Loucy (cell line): ENCODE measurements around the gene WDR64.

Experiments used
- H2AFZ ChIP-seq: fragments of 200-600 bp; sonication (generic); 2 replicates; pipeline ENCODE4 v1.6.0; 2016; ENCODE audit warnings: antibody characterized with exemption, mild to moderate bottlenecking, low read length, moderate library complexity
- H3F3A ChIP-seq: fragments of 200-600 bp; 2 replicates; pipeline ENCODE4 v1.6.0; 2016; ENCODE audit warnings: antibody characterized with exemption, low read depth, mild to moderate bottlenecking
- H3K27me3 ChIP-seq: fragments of 200-600 bp; sonication (generic); 2 replicates; pipeline ENCODE4 v1.6.1; 2014; ENCODE audit warnings: low read length, mild to moderate bottlenecking; ENCODE audit not compliant: insufficient read depth, poor library complexity, severe bottlenecking
- H3K36me3 ChIP-seq: fragments of 200-600 bp; sonication (generic); 2 replicates; pipeline ENCODE4 v1.6.1; 2016; ENCODE audit warnings: low read length; ENCODE audit not compliant: insufficient read depth
- H3K4me1 ChIP-seq: fragments of 200-600 bp; sonication (generic); 2 replicates; pipeline ENCODE4 v1.5.1; 2014; ENCODE audit warnings: low read length, mild to moderate bottlenecking; ENCODE audit not compliant: insufficient read depth, poor library complexity, severe bottlenecking
- H3K4me2 ChIP-seq: fragments of 200-600 bp; sonication (generic); 2 replicates; pipeline ENCODE4 v1.6.0; 2014; ENCODE audit warnings: antibody characterized with exemption, low read length, low read depth, mild to moderate bottlenecking; ENCODE audit not compliant: poor library complexity, severe bottlenecking
- H3K4me3 ChIP-seq: fragments of 200-600 bp; sonication (generic); 2 replicates; pipeline ENCODE4 v1.5.1; 2014; ENCODE audit warnings: low read length, mild to moderate bottlenecking, mixed read lengths; ENCODE audit not compliant: poor library complexity, severe bottlenecking
- H3K79me2 ChIP-seq: fragments of 200-600 bp; sonication (generic); 2 replicates; pipeline ENCODE4 v1.6.1; 2014; ENCODE audit warnings: low read length; ENCODE audit not compliant: insufficient read depth
- H3K9ac ChIP-seq: fragments of 200-600 bp; sonication (generic); 2 replicates; pipeline ENCODE4 v1.6.0; 2014; ENCODE audit warnings: mild to moderate bottlenecking, low read depth, low read length, moderate library complexity; ENCODE audit not compliant: poor library complexity, severe bottlenecking
- H3K9me2 ChIP-seq: fragments of 200-600 bp; sonication (generic); replicated peaks from 2 replicates; pipeline ENCODE4 v1.6.1; 2016; ENCODE audit warnings: low read depth, low read length, mixed read lengths
- H3K9me3 ChIP-seq: fragments of 200-600 bp; sonication (generic); 2 replicates; pipeline ENCODE4 v1.6.1; 2014; ENCODE audit warnings: mild to moderate bottlenecking, antibody characterized with exemption, low read length, low read depth; ENCODE audit not compliant: insufficient read depth
- H4K20me1 ChIP-seq: fragments of 200-600 bp; sonication (generic); 2 replicates; pipeline ENCODE4 v1.6.0; 2014; ENCODE audit warnings: antibody characterized with exemption, low read length, mild to moderate bottlenecking; ENCODE audit not compliant: insufficient read depth, poor library complexity, severe bottlenecking
- CTCF ChIP-seq: fragments of 200-600 bp; sonication (generic); conservative IDR thresholded peaks from 2 replicates; pipeline ENCODE4 v1.5.1; 2014; ENCODE audit warnings: mild to moderate bottlenecking, antibody characterized with exemption, low read length
- EZH2phosphoT487 ChIP-seq: fragments of 200-600 bp; IDR thresholded peaks from 2 replicates; pipeline ENCODE4 v1.6.1; 2018; ENCODE audit warnings: antibody characterized with exemption, mild to moderate bottlenecking, moderate library complexity, borderline replicate concordance

The WDR64 gene

GRCh38 chr1:241688940-241689368 lies 36.9 kb downstream of the WDR64 start:
- no peak overlapping the region for H3K4me3 ChIP-seq
- H3K9me2 ChIP-seq: no peaks in the 10 kb centered on the region
- H3K27me3 ChIP-seq: no peaks in the 10 kb centered on the region
- H3K9ac ChIP-seq: no peak overlapping the region
- H3K4me2 ChIP-seq: no peak overlapping the region
- H4K20me1 ChIP-seq: no peaks in the 10 kb centered on the region
- TF ChIP-seq CTCF: no peak
- TF ChIP-seq EZH2phosphoT487: no peak
- H3K36me3 ChIP-seq: no peaks in the 10 kb centered on the region
- H2AFZ ChIP-seq: no peak overlapping the region
- no peaks in the 10 kb centered on the region for H3K4me1 ChIP-seq
- no peaks in the 10 kb centered on the region for H3K79me2 ChIP-seq
- H3F3A ChIP-seq: no peaks in the 10 kb centered on the region
- H3K9me3 ChIP-seq: no peaks in the 10 kb centered on the region

- Histone ChIP-seq H3K4me3 (no peak overlapping the region), H3K36me3 (no peaks in the 10 kb centered on the region), H3K4me2 (no peak overlapping the region), H3K27me3 (no peaks in the 10 kb centered on the region), H4K20me1 (no peaks in the 10 kb centered on the region), H3K4me1 (no peaks in the 10 kb centered on the region), H3K9me2 (no peaks in the 10 kb centered on the region), H3K79me2 (no peaks in the 10 kb centered on the region), H3F3A (no peaks in the 10 kb centered on the region), H3K9ac (no peak overlapping the region), H3K9me3 (no peaks in the 10 kb centered on the region), H2AFZ (no peak overlapping the region)
- TF ChIP-seq EZH2phosphoT487 (no peak), CTCF (no peak)
Measured at GRCh38 chr1:241695246-241696171, 43.4 kb downstream of the WDR64 start.

DNA sequence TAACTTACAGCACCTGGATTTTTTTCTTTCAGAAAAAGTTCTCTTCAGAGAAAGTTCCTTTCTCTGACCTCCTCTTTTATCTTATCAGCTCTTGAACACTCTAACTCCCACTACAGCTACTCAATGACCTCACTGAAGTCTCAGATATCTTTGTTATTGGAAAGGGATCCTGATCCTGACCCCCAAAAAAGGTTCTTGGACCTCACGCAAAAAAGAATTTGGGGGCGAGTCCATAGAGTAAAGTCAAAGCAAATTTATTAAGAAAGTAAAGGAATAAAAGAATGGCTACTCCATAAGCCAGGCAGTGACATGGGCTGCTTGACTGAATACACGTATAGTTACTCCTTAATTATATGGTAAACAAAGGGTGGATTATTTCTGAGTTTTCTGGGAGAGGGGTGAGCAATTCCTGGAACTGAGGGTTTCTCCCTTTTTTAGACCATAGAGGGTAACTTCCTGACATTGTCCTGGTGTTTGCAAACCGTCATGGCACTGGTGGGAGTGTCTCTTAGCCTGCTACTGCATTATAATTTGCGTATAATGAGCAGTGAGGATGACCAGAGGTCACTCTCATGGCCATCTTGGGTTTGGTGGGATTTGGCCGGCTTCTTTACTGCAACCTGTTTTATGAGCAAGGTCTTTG lies 44.2 kb downstream of the WDR64 start:
- Histone ChIP-seq H3K9me3 (no peaks in the 10 kb centered on the region), H2AFZ (no peak overlapping the region), H3K36me3 (no peaks in the 10 kb centered on the region), H4K20me1 (no peaks in the 10 kb centered on the region), H3F3A (no peaks in the 10 kb centered on the region), H3K4me2 (no peak overlapping the region), H3K4me3 (no peak overlapping the region), H3K9ac (no peak overlapping the region), H3K79me2 (no peaks in the 10 kb centered on the region), H3K27me3 (no peaks in the 10 kb centered on the region), H3K4me1 (no peaks in the 10 kb centered on the region), H3K9me2 (no peaks in the 10 kb centered on the region)
- no peak for TF ChIP-seq EZH2phosphoT487
- TF ChIP-seq CTCF: no peak
